ENCODE results near the gene ATP8A2.

- TF ChIP-seq POLR2A (IDR thresholded peaks at IDR 0.05; ENCODE audit: control extremely low read depth in 1 of 2, low read depth in 2 of 2, low read length in 2 of 2) (no peak), CTCF (IDR thresholded peaks at IDR 0.05; ENCODE audit: control extremely low read depth in 1 of 3, insufficient read depth in 1 of 3, low read depth in 1 of 3, low read length in 3 of 3) (no peak), GABPA (IDR thresholded peaks at IDR 0.05; ENCODE audit: borderline replicate concordance, insufficient read depth, low read length) (no peak), EZH2 (IDR thresholded peaks at IDR 0.05; ENCODE audit: low read depth, low read length, severe bottlenecking) (no peak), SRF (IDR thresholded peaks at IDR 0.05; ENCODE audit: low read depth, low read length) (no peak), EP300 (IDR thresholded peaks at IDR 0.05; ENCODE audit: borderline replicate concordance in 1 of 2, low read depth in 2 of 2, low read length in 2 of 2) (no peak), ATF3 (IDR thresholded peaks at IDR 0.05; ENCODE audit: insufficient read depth, low read depth, low read length) (no peak)
Observed at GRCh38 chr13:25400925-25401324, 29.2 kb downstream of the ATP8A2 start.

Data from H1 (cell line).